Stimulated activated CD8-positive, alpha-beta memory T cell treated with anti-CD3 and anti-CD28 coated beads, Interleukin-7, amount 100 ng/mL, for 1 hour (primary cell): ENCODE data around the gene PRSS56.

Experiments
- DNase-seq, 2 donors: peaks; one replicate each; pipeline ENCODE4 v3.0.0-alpha.2; 2020; ENCODE audit warnings: low read depth in 2 of 2

The PRSS56 gene

DNA sequence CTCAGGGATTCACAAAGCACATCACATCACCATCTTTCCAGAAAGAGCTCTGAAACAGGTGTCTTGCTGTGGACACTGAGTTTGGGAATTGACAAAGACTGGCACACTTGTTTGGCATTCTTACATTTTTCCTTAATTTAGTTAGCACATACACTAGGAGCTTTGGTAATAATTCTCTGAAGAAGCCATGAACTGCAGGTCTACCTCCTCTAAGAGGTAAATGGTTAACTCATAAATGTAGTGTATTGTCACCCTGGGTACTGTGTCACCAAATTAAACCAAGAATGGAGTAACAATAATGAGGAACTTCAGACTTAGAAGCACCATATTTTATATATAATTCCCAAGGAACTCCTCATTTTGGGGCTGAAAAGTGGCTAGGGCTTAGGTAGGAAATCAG lies 52.9 kb downstream of the PRSS56 start:
- no peak for DNase-seq

DNA sequence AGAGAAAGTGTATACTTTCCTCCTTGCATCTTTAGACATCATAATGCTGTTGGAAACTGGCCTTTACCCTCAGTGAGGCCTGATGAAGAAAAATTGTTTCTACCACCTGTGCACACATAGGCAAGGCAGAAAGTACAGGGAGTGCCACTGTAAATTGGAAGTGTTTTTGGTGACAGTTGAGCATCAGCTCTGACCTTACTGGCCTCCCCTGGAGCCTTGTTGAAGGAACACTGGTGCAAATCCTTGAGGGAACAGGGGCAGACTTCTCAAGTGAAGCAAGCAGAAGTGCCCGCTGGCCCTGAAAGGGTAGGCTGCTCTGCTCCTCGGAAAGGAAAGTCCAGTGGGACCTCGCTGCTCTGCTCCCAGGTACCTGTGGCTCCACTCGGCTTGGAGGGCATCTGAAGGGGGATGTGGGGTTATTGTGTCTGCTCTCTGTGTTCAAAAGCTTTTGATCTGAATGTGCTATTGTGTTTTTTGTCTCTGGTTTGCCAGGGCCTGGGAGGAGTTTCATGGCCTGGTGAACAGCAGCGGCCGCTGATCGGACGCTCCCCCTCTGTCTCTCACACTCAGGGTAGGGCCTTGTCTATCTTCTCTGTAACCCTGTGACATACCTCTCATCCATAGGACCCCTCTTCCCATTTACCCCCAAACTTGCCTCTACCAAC lies 53.7 kb downstream of the PRSS56 start:
- no peak for DNase-seq

GRCh38 chr2:232574674-232575403 lies 54.7 kb downstream of the PRSS56 start:
- DNase-seq, result no peak
